ENCODE measurements around the gene SREBF2. TPM values are rescaled to one million over a fixed set of nuclear protein-coding genes. Genes with fewer than 3 reads are reported as not detected.

SREBF2 gene
- total and polyA plus RNA-seq, 2 donors from 2014 or later: 49.2 to 71.4 TPM

DNA sequence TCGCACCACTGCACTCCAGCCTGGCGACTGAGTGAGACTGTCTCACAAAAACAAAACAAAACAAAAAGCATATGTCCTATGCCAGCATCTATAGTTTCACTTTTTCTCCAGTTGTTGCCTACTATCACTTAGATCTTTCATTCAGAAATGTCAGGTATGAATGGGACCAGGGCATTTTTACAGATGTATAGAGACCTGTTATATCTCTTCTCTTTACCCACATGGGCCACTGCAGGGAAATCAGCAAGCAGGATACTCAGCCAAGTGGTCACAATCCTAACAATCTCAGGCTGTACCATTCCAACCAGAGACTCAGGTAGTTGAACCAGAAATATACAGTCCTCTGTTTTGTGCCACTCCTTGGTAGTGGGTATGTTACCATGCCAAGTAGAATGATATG, 16.0 kb upstream of the SREBF2 start:
- Histone ChIP-seq H3K9ac (ENCODE audit: low read length in 3 of 3) (no peak overlapping the region), H3K4me1 (ENCODE audit: control insufficient read depth in 2 of 3, insufficient read depth in 2 of 3, low read depth in 1 of 3, low read length in 3 of 3) (no peaks in the 10 kb centered on the region), H3K36me3 (ENCODE audit: control insufficient read depth in 2 of 3, insufficient read depth in 3 of 3, low read length in 3 of 3) (peaks cover 0 to 10% (median 6%) of the 10 kb centered on the region in 3 donors), H3K9me3 (ENCODE audit: control insufficient read depth in 2 of 3, insufficient read depth in 1 of 3, low read length in 3 of 3) (no peaks in the 10 kb centered on the region), H3K27me3 (ENCODE audit: control insufficient read depth, insufficient read depth, low read length) (no peaks in the 10 kb centered on the region), H3K27ac (ENCODE audit: low read depth in 2 of 2, low read length in 2 of 2) (no peak overlapping the region), H3K4me3 (ENCODE audit: low read length in 3 of 3) (no peak overlapping the region)
- no peak for DNase-seq
- TF ChIP-seq CTCF (IDR thresholded peaks at IDR 0.05; ENCODE audit: borderline replicate concordance, extremely low read depth, insufficient read depth): no peak
- no peak for FAIRE-seq
- intact Hi-C loops (cut with DNase I): no loop called here

GRCh38 chr22:41818011-41818410, 14.9 kb upstream of the SREBF2 start:
- peaks cover 0 to 10% (median 2%) of the 10 kb centered on the region in 3 donors for H3K36me3 ChIP-seq (ENCODE audit: control insufficient read depth in 2 of 3, insufficient read depth in 3 of 3, low read length in 3 of 3)
- no peak for FAIRE-seq
- intact Hi-C loops (cut with DNase I): no loop called here

DNA sequence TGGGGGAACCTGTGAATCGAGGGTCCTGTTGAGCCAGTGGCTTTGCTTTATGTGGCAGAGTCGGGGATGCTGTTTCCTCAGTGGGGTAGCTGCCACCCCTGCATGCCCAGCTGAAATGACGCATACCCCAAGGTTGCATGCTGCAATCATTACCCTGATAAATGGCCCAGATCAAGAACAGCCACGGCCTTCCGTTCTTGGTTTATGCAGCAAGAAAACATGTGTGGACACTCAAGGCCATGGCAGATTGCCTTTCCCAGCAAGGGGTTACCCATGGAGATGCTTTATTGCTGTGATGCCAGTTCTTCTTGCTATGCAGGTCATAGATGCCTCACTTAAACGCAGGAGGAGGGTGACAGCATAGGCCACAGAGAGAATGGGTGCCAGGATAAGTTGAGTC, 14.3 kb upstream of the SREBF2 start:
- DNase-seq: no peak
- intact Hi-C loops (cut with DNase I): no loop called here
- H3K9me3 ChIP-seq (ENCODE audit: control insufficient read depth in 2 of 3, insufficient read depth in 1 of 3, low read length in 3 of 3): no peaks in the 10 kb centered on the region
- no peak for FAIRE-seq
- H3K27ac ChIP-seq (ENCODE audit: low read depth in 2 of 2, low read length in 2 of 2): no peak overlapping the region
- peaks cover 0 to 6% (median 2%) of the 10 kb centered on the region in 3 donors for H3K36me3 ChIP-seq (ENCODE audit: control insufficient read depth in 2 of 3, insufficient read depth in 3 of 3, low read length in 3 of 3)
- H3K9ac ChIP-seq (ENCODE audit: low read length in 3 of 3): no peak overlapping the region
- no peaks in the 10 kb centered on the region for H3K27me3 ChIP-seq (ENCODE audit: control insufficient read depth, insufficient read depth, low read length)
- H3K4me3 ChIP-seq (ENCODE audit: low read length in 3 of 3): no peak overlapping the region
- no peaks in the 10 kb centered on the region for H3K4me1 ChIP-seq (ENCODE audit: control insufficient read depth in 2 of 3, insufficient read depth in 2 of 3, low read depth in 1 of 3, low read length in 3 of 3)
- TF ChIP-seq CTCF (IDR thresholded peaks at IDR 0.05; ENCODE audit: borderline replicate concordance, extremely low read depth, insufficient read depth): no peak

More at GRCh38 chr22:41818011-41818410, 14.9 kb upstream of the SREBF2 start:
- Histone ChIP-seq H3K27ac (ENCODE audit: low read depth in 2 of 2, low read length in 2 of 2) (no peak overlapping the region), H3K4me1 (ENCODE audit: control insufficient read depth in 2 of 3, insufficient read depth in 2 of 3, low read depth in 1 of 3, low read length in 3 of 3) (no peaks in the 10 kb centered on the region), H3K9me3 (ENCODE audit: control insufficient read depth in 2 of 3, insufficient read depth in 1 of 3, low read length in 3 of 3) (no peaks in the 10 kb centered on the region), H3K4me3 (ENCODE audit: low read length in 3 of 3) (no peak overlapping the region), H3K9ac (ENCODE audit: low read length in 3 of 3) (no peak overlapping the region), H3K27me3 (ENCODE audit: control insufficient read depth, insufficient read depth, low read length) (no peaks in the 10 kb centered on the region)
- DNase-seq: no peak
- TF ChIP-seq CTCF (IDR thresholded peaks at IDR 0.05; ENCODE audit: borderline replicate concordance, extremely low read depth, insufficient read depth): no peak

GRCh38 chr22:41819257-41819656, 13.6 kb upstream of the SREBF2 start:
- H3K27ac ChIP-seq (ENCODE audit: low read depth in 2 of 2, low read length in 2 of 2): no peak overlapping the region
- intact Hi-C loops (cut with DNase I): no loop called here
- no peak for DNase-seq
- no peak overlapping the region for H3K4me3 ChIP-seq (ENCODE audit: low read length in 3 of 3)
- no peaks in the 10 kb centered on the region for H3K27me3 ChIP-seq (ENCODE audit: control insufficient read depth, insufficient read depth, low read length)
- no peaks in the 10 kb centered on the region for H3K9me3 ChIP-seq (ENCODE audit: control insufficient read depth in 2 of 3, insufficient read depth in 1 of 3, low read length in 3 of 3)
- TF ChIP-seq CTCF (IDR thresholded peaks at IDR 0.05; ENCODE audit: borderline replicate concordance, extremely low read depth, insufficient read depth): no peak
- peaks cover 0 to 5% (median 2%) of the 10 kb centered on the region in 3 donors for H3K36me3 ChIP-seq (ENCODE audit: control insufficient read depth in 2 of 3, insufficient read depth in 3 of 3, low read length in 3 of 3)
- FAIRE-seq: no peak
- H3K4me1 ChIP-seq (ENCODE audit: control insufficient read depth in 2 of 3, insufficient read depth in 2 of 3, low read depth in 1 of 3, low read length in 3 of 3): no peaks in the 10 kb centered on the region
- no peak overlapping the region for H3K9ac ChIP-seq (ENCODE audit: low read length in 3 of 3)

All from kidney (tissue), 14 donors.